Heart left ventricle (tissue), 16 donors: ENCODE results near the gene TTLL10. TPM values are rescaled to one million over a fixed set of nuclear protein-coding genes. Genes with fewer than 3 reads are reported as not detected.

Experiments
- ATAC-seq, 4 donors: fragments of 200-7000 bp; cut with Tn5 transposase; one replicate each; pipeline ENCODE4 v1.9.1; 2020 to 2022; ENCODE audit warnings: moderate library complexity in 4 of 4, mild to moderate bottlenecking in 3 of 4, moderate number of reproducible peaks in 1 of 4
- DNase-seq, 5 donors: peaks; one replicate each; pipeline ENCODE4 v3.0.0-alpha.2; 2020
- H3K27ac ChIP-seq, 12 donors: fragments of 200-600 bp; sonication (generic) in 4 of 12; one replicate each; pipeline versions ENCODE4 v1.5.0 to v1.8.0; 2016 to 2022; ENCODE audit warnings: mild to moderate bottlenecking in 2 of 12
- H3K27me3 ChIP-seq, 9 donors: fragments of 200-600 bp; sonication (generic) in 2 of 9; one replicate each; pipeline versions ENCODE4 v1.5.1 to v1.8.0; 2016 to 2022; ENCODE audit warnings: mild to moderate bottlenecking in 3 of 9
- H3K36me3 ChIP-seq, 9 donors: fragments of 200-600 bp; sonication (generic) in 2 of 9; one replicate each; pipeline versions ENCODE4 v1.5.0 to v1.8.0; 2018 to 2022; ENCODE audit warnings: mild to moderate bottlenecking in 2 of 9
- H3K4me1 ChIP-seq, 12 donors: fragments of 200-600 bp; sonication (generic) in 4 of 12; one replicate each; pipeline versions ENCODE4 v1.5.0 to v1.8.0; 2016 to 2022; ENCODE audit warnings: mild to moderate bottlenecking in 3 of 12
- H3K4me3 ChIP-seq, 12 donors: fragments of 200-600 bp; sonication (generic) in 4 of 12; one replicate each; pipeline versions ENCODE4 v1.5.0 to v1.8.0; 2017 to 2022; ENCODE audit warnings: mild to moderate bottlenecking in 9 of 12, moderate library complexity in 4 of 12
- H3K9me3 ChIP-seq, 12 donors: fragments of 200-600 bp; sonication (generic) in 4 of 12; one replicate each; pipeline versions ENCODE4 v1.5.0 to v1.8.0; 2016 to 2022; ENCODE audit warnings: mild to moderate bottlenecking in 1 of 12
- POLR2A ChIP-seq, 2 donors: fragments of 450-650 bp; IDR thresholded peaks; one replicate each; pipeline ENCODE4 v1.6.1; 2017; ENCODE audit warnings: antibody characterized with exemption in 2 of 2, mild to moderate bottlenecking in 2 of 2, moderate library complexity in 2 of 2
- WGBS, 4 donors: extraction: QIAGEN DNeasy Blood & Tissue Kit in 2 of 4; methylation state at CpG; one replicate each; pipeline versions ENCODE4 v1.1.5 to v1.1.7; 2013 to 2018; 5-methylcytosine and 5-hydroxymethylcytosine counted together
- intact Hi-C, 10 donors: fragments of 100-400 bp; cut with DNase I; formaldehyde crosslinking; loops; one replicate each; pipeline versions ENCODE4 v1.11.1 to v1.14.2; 2022
- polyA plus RNA-seq, 2 donors: library from polyadenylated mRNA; stranded (reverse); fragments of 200-250 nt; gene quantifications; one replicate each; pipeline ENCODE4 v1.2.3, GENCODE V29; 2013
- total RNA-seq, 9 donors: library from RNA; depleted of rRNA in 2 of 9; stranded (reverse); fragments of >200 nt in 2 of 9; fragmentation: NEBNext Ultra II Directional in 3 of 9; extraction: Animal tissue kit (Norgen Biotek cat#: 25700) in 3 of 9; gene quantifications; one replicate each; pipeline versions ENCODE4 v1.1.0 to v1.2.4, GENCODE V29; 2016 to 2023
- TF ChIP-seq, protein P1 (sequence below), 12 donors: fragments of 200-600 bp; sonication (generic) in 4 of 12; IDR thresholded peaks; one replicate each; pipeline versions ENCODE4 v1.5.0 to v1.8.0; 2018 to 2022; ENCODE audit warnings: antibody characterized with exemption in 12 of 12, mild to moderate bottlenecking in 5 of 12
- donor health status: ischemic (EF 13 %, LVEDD 7.1; RV severe dilation, severe dysfunction).
- donor health status: healthy with polysubstance abuse.
- donor health status: DM: no; HTN: yes; CAD: no.
- donor health status: DM: no; HTN: no; CAD: no.
- donor health status: ischemic (EF 25% LVEDD 6.9; RV normal size, moderate dysfunction).
- donor health status: ischemic (EF 25% LVEDD 5.7; RV mildly dilated, moderate dysfunction).
- donor health status: healthy.
- donor health status: DM: yes; HTN: yes; CAD: no.
- donor health status: ischemic (EF 35%, LVEDD 5.7; RV mildly dilated, moderate dysfunction).
- donor health status: nonischemic (EF 11% LVEDD 7.7; RV severe dilation, severe dysfunction).
- donor health status: DM: yes; HTN: yes; CAD: no.
- donor health status: PGD.
- donor health status: ischemic (EF 29% LVEDD 5.4; RV normal size, mild dysfunction).
- donor health status: nonischemic (EF 23%, LVEDD 6.1; RV moderate dilation, normal function).

Gene TTLL10
- total and polyA plus RNA-seq, 11 donors = 0.03 to 0.53 (median 0.21) TPM; not detected in 4

DNA sequence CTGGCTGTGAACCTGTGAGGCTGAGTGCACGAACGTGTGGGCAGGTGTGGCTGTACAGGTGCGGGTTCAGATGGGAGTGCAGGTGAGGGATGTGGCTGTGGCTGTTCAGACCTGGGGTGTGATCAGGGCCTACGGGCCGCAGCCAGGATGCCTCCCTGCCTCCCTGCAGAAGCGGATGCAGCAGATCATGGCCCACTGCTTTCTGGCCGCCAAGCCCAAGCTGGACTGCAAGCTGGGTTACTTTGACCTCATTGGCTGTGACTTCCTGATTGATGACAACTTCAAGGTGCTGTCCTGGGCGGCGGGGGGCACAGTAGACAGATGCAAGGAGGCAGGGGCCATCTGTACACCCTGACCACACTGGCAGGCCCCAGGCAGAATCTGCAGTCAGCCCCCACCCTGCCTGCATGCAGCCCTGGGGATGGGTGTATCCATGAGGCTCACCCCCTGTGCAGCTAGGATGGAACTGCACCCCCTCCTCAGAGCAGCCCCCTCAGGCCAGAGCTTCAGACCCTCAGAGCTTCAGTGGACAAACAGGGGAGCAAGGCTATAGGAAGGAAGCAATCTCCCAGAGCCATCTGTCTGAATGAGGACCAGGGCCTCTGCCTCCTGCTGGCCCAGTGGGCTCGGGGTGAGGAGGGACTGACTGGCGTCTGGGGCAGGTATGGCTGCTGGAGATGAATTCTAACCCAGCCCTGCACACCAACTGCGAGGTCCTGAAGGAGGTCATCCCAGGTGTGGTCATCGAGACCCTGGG, 22.9 kb downstream of the TTLL10 start:
- ATAC-seq (no peak), DNase-seq (peak in 4 of 5 donors; percentile 5 to 54 (median 14))
- Histone ChIP-seq H3K36me3 (no peaks in the 10 kb centered on the region), H3K4me3 (no peak overlapping the region), H3K27me3 (peaks cover 0 to 15% (median 5%) of the 10 kb centered on the region in 9 donors), H3K4me1 (peaks cover 0 to 13% (median 8%) of the 10 kb centered on the region in 12 donors), H3K27ac (no peak overlapping the region), H3K9me3 (peaks cover 0 to 17% (median 0%) of the 10 kb centered on the region in 12 donors)
- intact Hi-C loops = loop anchor here in 1 of 10 donors (5.0 kb wide), 1 partner anchor 39 kb away; no protein-coding TSS in a partner anchor
- TF ChIP-seq POLR2A (IDR thresholded peaks at IDR 0.05) = no peak
- TF ChIP-seq, protein P1, sequence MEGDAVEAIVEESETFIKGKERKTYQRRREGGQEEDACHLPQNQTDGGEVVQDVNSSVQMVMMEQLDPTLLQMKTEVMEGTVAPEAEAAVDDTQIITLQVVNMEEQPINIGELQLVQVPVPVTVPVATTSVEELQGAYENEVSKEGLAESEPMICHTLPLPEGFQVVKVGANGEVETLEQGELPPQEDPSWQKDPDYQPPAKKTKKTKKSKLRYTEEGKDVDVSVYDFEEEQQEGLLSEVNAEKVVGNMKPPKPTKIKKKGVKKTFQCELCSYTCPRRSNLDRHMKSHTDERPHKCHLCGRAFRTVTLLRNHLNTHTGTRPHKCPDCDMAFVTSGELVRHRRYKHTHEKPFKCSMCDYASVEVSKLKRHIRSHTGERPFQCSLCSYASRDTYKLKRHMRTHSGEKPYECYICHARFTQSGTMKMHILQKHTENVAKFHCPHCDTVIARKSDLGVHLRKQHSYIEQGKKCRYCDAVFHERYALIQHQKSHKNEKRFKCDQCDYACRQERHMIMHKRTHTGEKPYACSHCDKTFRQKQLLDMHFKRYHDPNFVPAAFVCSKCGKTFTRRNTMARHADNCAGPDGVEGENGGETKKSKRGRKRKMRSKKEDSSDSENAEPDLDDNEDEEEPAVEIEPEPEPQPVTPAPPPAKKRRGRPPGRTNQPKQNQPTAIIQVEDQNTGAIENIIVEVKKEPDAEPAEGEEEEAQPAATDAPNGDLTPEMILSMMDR (IDR thresholded peaks at IDR 0.05) = no peak
- 69 to 85% (median 77%) methylated on average over 11 to 13 of the region's 13 CpGs for WGBS, 4 donors

DNA sequence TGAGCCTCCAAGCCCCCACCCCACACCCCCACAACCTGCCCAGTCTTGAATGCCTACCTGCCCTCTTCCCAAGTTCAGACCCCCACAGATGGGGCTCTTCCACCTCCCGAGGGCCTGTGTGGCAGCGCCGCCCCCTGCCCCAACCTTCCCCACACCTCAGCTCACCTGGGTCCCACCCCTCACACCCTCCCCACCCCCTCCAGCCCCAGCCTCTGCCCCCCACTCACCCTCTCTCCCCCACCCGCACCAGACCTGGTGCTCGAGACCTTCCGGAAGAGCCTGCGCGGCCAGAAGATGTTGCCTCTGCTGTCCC, 23.5 kb downstream of the TTLL10 start:
- H3K4me3 ChIP-seq = no peak overlapping the region
- H3K4me1 ChIP-seq = peaks cover 0 to 13% (median 8%) of the 10 kb centered on the region in 12 donors
- peaks cover 0 to 17% (median 0%) of the 10 kb centered on the region in 12 donors for H3K9me3 ChIP-seq
- ATAC-seq (no peak), DNase-seq (peak in 1 of 5 donors; percentile 27)
- TF ChIP-seq, protein P1 (IDR thresholded peaks at IDR 0.05) = no peak
- no peak for TF ChIP-seq POLR2A (IDR thresholded peaks at IDR 0.05)
- WGBS, 4 donors = 86 to 95% (median 91%) methylated on average over 4 to 8 of the region's 8 CpGs
- no peaks in the 10 kb centered on the region for H3K36me3 ChIP-seq
- H3K27me3 ChIP-seq = peaks cover 0 to 15% (median 5%) of the 10 kb centered on the region in 9 donors
- intact Hi-C loops = loop anchor here in 1 of 10 donors (5.0 kb wide), 1 partner anchor 40 kb away; no protein-coding TSS in a partner anchor
- H3K27ac ChIP-seq = no peak overlapping the region

DNA sequence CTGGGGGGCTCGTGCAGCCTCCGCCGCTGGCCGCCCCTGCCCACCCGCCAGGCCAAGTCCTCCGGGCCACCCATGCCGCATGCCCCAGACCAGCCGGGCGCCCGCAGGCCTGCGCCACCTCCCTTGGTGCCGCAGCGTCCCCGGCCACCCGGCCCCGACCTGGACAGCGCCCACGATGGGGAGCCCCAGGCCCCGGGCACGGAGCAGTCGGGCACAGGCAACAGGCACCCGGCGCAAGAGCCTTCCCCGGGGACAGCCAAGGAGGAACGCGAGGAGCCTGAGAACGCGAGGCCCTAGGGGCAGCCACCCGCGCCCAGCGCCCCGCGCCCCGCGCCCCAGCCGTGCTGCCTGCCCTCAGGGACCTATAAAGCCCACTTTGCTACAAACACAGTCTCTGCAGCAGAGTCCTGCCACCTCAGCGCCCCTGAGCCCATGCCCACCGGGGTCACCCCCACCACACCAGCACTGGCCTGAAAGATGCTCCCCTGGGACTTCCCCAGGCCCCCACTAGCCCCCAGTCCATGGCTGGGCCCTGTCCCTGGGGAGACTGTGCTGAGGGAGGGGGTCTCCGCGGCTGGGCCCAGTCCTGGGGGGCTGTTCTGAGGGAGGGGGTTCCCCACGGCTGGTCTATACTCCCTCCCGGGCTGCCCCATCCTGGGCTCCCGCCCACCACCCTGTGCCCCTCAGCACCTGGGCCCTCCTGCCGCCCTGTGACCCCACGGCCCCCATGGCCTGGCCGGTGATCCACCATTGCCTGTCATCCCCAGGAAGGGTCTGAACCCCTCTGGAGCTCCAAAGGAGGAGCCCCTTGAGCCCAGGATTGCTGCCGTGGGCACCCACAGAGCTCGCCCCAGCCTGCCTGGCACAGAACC, 24.1 kb downstream of the TTLL10 start:
- ATAC-seq (peak in 1 of 4 donors; percentile 5), DNase-seq (peak in 4 of 5 donors; percentile 5 to 54 (median 22))
- TF ChIP-seq, protein P1 (IDR thresholded peaks at IDR 0.05) = no peak
- TF ChIP-seq POLR2A (IDR thresholded peaks at IDR 0.05) = no peak
- H3K36me3 ChIP-seq = no peaks in the 10 kb centered on the region
- peaks cover 0 to 17% (median 5%) of the 10 kb centered on the region in 9 donors for H3K27me3 ChIP-seq
- intact Hi-C loops = loop anchor here in 1 of 10 donors (5.0 kb wide), 1 partner anchor 40 kb away; no protein-coding TSS in a partner anchor
- WGBS, 4 donors = 91 to 96% (median 91%) methylated on average over 25 to 48 of the region's 48 CpGs
- H3K4me3 ChIP-seq = no peak overlapping the region
- H3K4me1 ChIP-seq = peaks cover 0 to 13% (median 8%) of the 10 kb centered on the region in 12 donors
- no peak overlapping the region for H3K27ac ChIP-seq
- H3K9me3 ChIP-seq = peaks cover 0 to 17% (median 0%) of the 10 kb centered on the region in 12 donors
